HG03565 (cell line): ENCODE results near the gene SLC52A1.

Experiments used
- ATAC-seq: cut with Tn5 transposase; IDR thresholded peaks from one replicate; pipeline ENCODE4 v1.9.1; 2021; ENCODE audit warnings: mild to moderate bottlenecking, moderate library complexity; ENCODE audit not compliant: unreplicated experiment

Gene SLC52A1

DNA sequence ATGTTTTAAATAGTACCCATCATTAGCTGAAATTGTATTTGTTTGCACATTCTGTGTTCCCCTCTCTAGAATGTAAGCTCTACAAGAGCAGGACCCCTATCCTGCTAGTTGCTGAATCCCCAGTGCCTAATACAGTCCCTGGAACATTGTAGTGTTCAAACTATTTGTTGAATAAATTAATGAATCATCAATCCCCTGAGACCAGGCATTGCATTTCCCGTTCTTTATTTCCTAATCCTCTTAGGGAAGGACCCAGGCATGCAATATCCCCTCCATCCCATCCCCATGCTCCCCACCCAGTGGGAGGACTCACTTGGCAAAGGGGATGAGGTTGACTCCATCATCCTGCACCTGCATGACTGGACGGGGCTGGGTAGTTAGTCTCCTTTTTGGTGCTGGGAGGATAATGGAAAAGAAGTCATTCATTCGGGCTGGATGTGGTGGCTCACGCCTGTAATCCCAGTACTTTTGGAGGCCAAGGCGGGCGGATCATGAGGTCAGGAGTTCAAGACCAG lies 41.1 kb downstream of the SLC52A1 start:
- no peak for ATAC-seq

DNA sequence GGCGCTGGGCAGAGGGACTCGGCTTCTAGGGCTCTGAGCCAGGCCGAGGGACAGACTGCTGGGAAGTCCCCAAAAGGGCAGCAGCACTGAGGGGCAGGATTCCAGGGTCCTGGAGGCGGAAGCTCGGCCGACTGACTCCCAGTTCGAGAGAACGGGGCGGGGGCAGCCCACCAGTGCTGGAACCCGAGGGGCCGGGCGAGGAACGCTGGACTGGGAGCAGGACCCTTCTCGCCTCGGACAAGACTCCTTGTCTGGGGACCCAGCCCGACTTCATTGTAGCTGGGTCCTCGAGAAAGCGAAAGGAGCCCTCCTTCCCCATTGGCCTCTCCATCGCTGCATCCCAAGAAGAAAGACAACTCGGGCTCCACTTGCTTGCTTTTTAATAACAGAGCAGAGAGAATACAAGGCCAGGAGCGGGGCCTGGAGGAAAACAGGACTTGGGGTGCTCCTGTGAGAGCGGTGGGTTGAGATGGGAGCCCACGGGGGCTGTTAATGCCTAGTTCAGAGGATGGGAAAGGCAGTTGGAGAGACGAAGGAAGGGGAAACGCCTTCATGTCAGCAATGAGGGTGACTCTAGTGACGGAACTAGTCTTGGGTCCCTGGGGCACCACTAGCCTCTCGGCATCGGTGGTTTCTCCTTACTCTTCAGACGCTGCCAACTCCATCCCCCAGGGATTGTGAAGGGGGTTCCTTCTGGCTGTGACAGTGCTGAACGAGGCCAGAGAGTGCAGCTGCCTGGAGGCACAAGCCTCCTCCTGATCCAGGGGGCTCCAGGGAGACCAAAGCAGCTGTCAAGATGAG lies 47.3 kb downstream of the SLC52A1 start:
- no peak for ATAC-seq

DNA sequence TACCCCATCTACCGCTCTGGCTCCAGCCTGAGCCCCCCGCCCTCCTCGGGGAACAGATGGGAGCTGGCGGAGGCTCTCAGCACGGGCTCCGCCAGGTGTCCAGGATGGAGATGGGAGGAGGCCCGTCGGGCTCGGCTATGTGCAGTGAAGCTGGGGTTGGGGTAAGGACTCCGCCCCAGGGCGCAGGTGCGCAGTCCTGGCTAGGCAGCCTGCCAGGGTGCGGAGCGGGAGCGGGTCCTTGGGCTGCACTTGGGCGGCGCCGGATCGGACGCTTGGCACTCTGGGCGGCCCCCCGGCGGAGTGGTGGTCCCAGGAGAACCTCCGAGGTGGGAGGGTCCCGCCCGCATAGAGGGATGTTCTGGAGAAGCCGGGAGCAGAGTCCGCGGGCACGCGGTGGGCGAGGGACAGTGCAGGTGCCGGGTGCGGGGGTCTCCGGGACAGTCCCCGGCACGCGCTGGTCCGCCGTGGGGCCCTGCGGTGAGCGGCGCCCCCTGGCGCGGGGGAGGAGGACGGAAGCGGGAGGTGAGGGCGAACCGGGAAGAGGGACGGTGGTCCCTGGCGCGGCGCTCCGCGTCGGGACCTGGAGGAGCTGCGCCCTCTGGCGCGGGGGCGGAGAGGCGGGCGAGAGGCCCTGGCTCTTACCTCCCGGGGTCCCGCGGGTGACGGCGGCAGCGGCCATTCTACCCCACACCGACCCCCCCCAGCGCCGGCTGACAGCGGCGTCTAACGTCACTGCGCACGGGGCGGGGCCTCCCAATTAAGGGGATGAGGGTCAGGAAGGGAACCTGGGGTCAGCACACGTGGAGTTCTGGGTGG lies 48.1 kb downstream of the SLC52A1 start, which contains the start of gene CAMTA2:
TSS of gene CAMTA2 (minus strand) at position 725 of the 816 bp plus-strand sequence. CDS start 1,453 bp downstream, outside the sequence.
- ATAC-seq = peak; percentile 49

DNA sequence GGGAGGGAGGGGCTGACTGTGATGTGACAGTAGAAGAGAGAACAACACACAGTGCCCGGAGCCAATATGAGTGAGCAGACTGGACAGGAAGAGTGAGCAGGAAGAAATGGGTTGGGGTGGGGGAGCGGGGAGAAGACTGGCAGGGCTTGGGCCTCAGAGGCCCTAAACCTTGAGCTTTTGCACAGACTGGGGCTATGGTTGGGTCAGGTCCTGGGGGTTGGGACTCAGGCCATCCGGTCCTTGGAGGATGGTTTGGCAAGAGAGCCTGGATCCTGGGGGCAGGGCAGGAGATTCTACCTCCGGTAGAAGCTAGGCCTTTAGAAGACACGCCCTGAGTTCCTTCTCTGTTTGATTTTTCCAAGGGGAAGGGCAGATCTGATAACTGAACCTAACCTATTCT lies 48.8 kb downstream of the SLC52A1 start:
- no peak for ATAC-seq
